GM18517 (cell line): ENCODE results near the gene SPATA25.
"Not testable (repeated sequence)": the region's sequence is repeated elsewhere in the genome, so short reads cannot be mapped to it uniquely, and the experiment has no call there.

Source experiments
- ATAC-seq: cut with Tn5 transposase; IDR thresholded peaks from one replicate; pipeline ENCODE4 v1.9.1; 2021; ENCODE audit warnings: mild to moderate bottlenecking, moderate library complexity; ENCODE audit not compliant: unreplicated experiment

SPATA25 gene

GRCh38 chr20:45917790-45918141 is 30.3 kb upstream of the SPATA25 start:
- ATAC-seq, result no peak

- no peak for ATAC-seq
Observed at GRCh38 chr20:45913116-45913515, 25.7 kb upstream of the SPATA25 start.

GRCh38 chr20:45912344-45912682 is 24.9 kb upstream of the SPATA25 start:
- no peak for ATAC-seq

GRCh38 chr20:45911486-45912343 is 24.3 kb upstream of the SPATA25 start, which contains the start of gene PLTP:
TSS of gene PLTP (minus strand) at chr20:45912155. CDS start at chr20:45911452, 703 bp downstream.
- ATAC-seq, result no peak

- ATAC-seq, result peak; percentile 83
Observed at GRCh38 chr20:45910670-45911485, 23.5 kb upstream of the SPATA25 start.

GRCh38 chr20:45909817-45910669 is 22.6 kb upstream of the SPATA25 start:
- no peak for ATAC-seq

- no peak for ATAC-seq
Observed at GRCh38 chr20:45909336-45909808, 21.9 kb upstream of the SPATA25 start.

- ATAC-seq, result no peak
Observed at GRCh38 chr20:45908084-45908483, 20.7 kb upstream of the SPATA25 start.

GRCh38 chr20:45907219-45907948 is 20.0 kb upstream of the SPATA25 start:
- no peak for ATAC-seq

GRCh38 chr20:45905505-45906079 is 18.2 kb upstream of the SPATA25 start:
- no peak for ATAC-seq

GRCh38 chr20:45904583-45905504 is 17.4 kb upstream of the SPATA25 start:
- ATAC-seq, result no peak

GRCh38 chr20:45902199-45902701 is 14.8 kb upstream of the SPATA25 start:
- no peak for ATAC-seq

- ATAC-seq, result not testable (repeated sequence)
Observed at GRCh38 chr20:45901332-45901731, 13.9 kb upstream of the SPATA25 start.

GRCh38 chr20:45899046-45899835 is 11.8 kb upstream of the SPATA25 start:
- ATAC-seq, result no peak

GRCh38 chr20:45898285-45898684 is 10.9 kb upstream of the SPATA25 start:
- ATAC-seq, result no peak

- ATAC-seq, result no peak
Observed at GRCh38 chr20:45897692-45898091, 10.3 kb upstream of the SPATA25 start.

GRCh38 chr20:45897289-45897688 is 9.9 kb upstream of the SPATA25 start:
- no peak for ATAC-seq

- ATAC-seq, result no peak
Observed at GRCh38 chr20:45896641-45897161, 9.3 kb upstream of the SPATA25 start.
